G401 (cell line): ENCODE data around the gene KLKB1. TPM values are rescaled to one million over a fixed set of nuclear protein-coding genes. Genes with fewer than 3 reads are reported as not detected.
A peak's percentile ranks its signal among the peaks of the same experiment; 100 is the strongest.

Source experiments
- DNase-seq: peaks from one replicate; pipeline ENCODE4 v3.0.0-alpha.2; 2015; ENCODE audit warnings: low spot score
- in situ Hi-C: cut with HindIII; loops from 2 replicates; pipeline ENCODE4 v1.10.0; 2016; ENCODE audit warnings: low sequenced_read_pairs, mixed read lengths
- total RNA-seq: library from RNA; depleted of rRNA; stranded (reverse); fragments of >200 nt; shearing (Covaris generic); gene quantifications from 2 replicates; pipeline ENCODE4 v1.2.3, GENCODE V29; 2014; rRNA removed

The KLKB1 gene
- total RNA-seq, 1 experiment from 2014 or later: not detected

GRCh38 chr4:186300659-186301390 lies 73.5 kb downstream of the KLKB1 start:
- DNase-seq: no peak
- in situ Hi-C loops: no loop called here

DNA sequence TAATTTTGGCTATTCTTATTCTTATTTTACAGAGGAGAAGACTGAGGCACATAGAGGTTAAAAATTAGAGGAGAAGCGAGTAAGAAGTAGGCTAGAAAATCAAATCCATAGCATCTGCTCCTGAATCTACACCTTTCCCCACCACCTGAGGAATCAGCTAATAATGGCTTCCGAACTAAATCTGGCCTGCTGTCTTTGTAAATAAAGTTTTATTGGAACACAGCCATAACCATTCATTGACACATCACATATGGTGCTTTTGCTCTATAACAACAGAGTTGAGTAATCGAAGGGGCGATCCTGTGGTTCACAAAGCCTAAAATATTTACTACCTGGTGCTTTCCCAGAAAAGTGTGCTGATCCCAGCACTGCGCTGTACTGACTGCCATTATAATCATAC lies 76.9 kb downstream of the KLKB1 start:
- in situ Hi-C loops: no loop called here
- DNase-seq: no peak

- peak; percentile 54 for DNase-seq
- in situ Hi-C loops: no loop called here
Observed at GRCh38 chr4:186304866-186305505, 77.7 kb downstream of the KLKB1 start.

- no peak for DNase-seq
- in situ Hi-C loops: no loop called here
Observed at GRCh38 chr4:186307497-186307896, 80.2 kb downstream of the KLKB1 start.

DNA sequence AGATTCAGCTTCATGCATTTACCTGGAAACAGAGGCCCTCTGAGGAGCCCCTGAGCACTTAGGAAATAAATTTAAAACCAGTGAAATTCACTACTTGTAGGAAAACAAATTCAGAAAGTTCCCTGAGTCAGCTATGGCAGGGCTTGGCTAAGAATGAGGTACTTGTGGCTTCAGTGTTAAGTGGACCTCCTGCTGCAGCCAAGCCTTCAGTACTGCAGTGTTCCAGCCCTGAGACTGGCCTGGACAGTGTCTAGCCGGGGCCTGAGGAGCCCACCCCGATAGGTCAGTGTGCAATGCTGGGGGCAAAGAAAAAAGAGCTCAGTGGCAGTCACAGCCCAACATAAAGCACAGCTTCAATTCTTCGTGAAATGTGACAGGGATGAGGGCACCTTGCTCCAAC lies 80.6 kb downstream of the KLKB1 start:
- no peak for DNase-seq
- in situ Hi-C loops: no loop called here

Other genes starting within 250 kb of the KLKB1 start
- gene TLR3, start 158.4 kb upstream of the KLKB1 start, total RNA-seq: 0.31 and 3.9 TPM in 2 replicates
- gene FAM149A, start 122.8 kb upstream of the KLKB1 start, total RNA-seq: 1.7 and 4.3 TPM in 2 replicates
- gene CYP4V2, start 35.9 kb upstream of the KLKB1 start, total RNA-seq: 1.2 and 2.7 TPM in 2 replicates
- gene F11, start 38.7 kb downstream of the KLKB1 start, total RNA-seq: not detected in 2 replicates